NCI-H2171 (cell line): ENCODE measurements around the gene ARL10.

ENCODE experiments used
- DNase-seq: peaks from one replicate; lab custom pipeline; 2025; lab: John Stamatoyannopoulos, UW

The ARL10 gene

DNA sequence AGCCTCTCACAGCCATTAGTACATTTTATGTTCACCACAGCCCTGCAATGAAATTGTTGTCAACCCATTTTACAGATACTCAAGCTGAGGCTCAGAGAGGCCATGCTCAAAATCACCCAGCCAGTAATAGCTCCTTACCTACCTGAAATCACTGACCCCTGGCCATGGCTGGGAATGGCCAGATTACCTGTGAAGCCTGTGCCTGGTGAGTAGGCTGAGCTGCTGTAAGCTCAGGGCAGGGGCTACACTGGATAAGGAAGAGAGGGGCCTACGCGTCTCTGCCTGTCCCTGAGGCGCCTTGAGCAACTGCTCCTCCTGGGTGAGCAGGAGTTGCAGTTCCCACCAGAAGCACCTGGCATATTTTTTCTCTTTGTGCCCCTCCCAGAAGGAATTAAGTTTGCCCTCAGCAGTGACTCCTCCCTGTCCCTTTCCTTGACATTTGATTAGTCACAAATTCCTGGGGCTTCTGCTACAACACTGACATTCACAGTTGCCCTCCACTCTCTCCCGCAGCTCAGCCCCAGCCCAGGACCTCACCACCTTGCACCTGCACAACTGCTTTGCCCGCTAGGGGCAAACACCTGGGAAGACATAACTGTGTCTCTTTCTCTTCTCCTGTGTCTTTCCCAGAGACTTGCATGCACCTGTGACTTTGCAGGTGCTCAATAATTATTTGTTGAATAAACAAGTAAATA is 45.3 kb downstream of the ARL10 start:
- no peak for DNase-seq

DNA sequence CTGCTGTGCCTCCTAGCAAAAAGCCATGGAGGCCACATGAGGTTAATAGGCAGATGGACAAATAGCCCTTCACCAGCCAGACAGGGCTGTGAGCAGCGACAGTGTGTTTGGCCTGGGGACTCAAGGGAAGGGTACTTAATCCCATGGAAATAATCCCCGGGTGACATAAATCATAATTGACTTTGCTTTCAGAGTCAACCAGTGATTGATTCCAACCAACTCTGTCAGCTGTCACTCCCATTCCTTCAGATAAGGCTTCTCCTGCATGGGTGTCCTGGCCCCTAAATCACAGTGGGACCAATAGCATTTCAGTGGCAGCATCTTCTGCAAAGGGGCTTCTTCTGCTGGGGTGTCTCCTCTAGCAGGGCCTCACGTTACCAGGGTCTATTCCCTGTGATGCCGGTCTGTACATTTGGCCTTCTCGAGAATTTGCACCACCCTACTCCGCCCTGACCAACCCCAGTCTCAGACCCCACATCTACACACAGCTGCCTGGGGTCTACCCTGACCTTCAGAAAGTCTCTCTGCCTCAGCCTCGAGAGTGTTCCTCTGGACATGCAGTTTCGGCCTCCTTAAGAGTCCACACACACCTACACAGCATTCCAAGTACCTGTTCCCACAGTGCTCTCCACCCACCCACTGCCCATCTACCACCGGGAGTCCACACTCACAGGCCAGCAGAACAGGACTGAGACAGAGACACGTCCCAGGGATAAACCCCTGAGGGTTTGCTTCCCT is 47.4 kb downstream of the ARL10 start:
- no peak for DNase-seq

DNA sequence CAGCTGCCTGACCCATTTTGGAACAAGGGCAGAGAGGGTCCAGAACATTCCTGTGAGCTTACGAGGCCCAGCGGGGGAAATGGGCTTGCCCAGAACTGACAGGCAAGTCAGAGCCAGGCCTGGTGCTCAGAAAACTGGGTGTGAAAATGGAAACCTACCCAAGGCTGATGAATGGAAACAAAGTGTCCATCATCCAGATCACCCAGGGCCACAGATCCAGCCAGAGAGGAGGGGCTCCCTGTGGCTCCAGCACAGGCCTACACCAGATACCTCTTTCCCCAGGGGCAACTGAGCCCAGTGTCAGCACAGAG is 47.9 kb downstream of the ARL10 start:
- no peak for DNase-seq

DNA sequence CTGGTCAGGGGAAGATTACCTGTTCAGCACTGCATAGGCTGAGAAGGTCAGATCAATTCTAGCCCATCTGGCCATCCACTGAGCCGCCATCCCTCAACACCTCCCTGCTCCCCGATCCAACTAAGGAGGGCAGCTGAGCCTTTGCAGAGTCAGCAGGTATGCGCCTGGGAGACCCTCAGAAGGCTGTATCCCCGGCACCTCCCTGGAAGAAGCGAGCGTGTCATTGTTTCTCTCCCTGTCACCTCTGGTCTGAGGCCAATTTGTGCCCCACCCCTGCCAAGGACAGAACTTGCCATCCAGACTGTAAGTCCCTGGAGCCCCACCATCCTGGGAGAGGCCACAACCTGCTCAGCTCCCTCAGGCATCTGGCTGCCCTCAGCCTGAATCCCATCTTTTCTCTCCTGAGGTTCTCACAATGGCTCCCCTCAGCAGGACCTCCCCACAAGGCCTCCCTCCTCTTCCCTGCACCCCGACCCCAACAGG is 48.5 kb downstream of the ARL10 start:
- no peak for DNase-seq

DNA sequence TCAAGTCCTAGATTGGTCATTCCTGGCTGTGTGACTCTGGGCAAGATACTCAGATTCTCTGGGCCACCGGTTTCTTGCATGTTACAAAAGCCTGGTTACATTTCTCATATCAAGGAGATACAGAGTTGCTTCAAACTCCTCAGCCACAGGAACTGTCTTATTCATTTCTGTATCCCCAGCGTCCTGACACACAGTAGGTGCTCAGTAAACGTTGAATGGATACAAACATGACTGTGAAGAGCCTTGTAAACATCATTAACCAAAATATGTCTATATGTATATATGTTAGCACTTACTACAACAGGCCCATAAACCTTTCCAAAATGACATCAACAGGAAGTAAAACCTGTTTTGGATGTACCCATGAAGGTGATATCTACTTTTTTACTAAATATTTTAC is 49.4 kb downstream of the ARL10 start:
- no peak for DNase-seq

DNA sequence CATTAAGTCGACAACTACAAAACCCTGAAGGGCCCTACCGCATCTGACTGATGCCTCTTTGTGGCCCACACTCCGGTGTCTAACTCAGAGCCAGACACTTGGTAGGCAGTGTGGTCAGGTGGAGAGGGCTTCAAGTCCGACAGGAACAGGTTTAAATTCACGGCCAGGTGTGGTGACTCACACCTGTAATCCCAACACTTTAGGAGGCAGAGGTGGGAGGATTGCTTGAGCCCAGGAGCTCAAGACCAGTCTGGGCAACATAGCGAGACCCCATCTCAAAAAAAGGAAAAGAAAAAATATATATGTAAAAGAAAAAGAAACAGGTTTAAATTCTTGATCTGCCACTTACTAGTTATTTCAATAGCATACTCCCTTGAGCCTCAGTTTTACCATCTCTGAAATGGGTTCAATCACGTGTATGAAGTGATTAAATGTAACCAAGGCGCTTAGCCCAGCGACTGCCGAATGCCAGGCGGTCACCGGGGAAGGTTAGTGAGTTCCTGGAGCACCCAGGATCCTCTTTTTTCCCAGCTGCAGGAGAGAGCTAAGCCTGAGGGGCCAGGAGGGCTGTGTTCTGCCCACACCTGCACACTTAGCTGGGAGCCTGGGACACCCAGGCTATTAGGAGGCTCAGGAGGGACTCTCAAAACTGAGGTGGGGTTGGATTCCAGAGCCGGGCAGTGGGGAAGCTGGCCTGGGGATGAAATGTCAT is 50.1 kb downstream of the ARL10 start:
- DNase-seq, result no peak

DNA sequence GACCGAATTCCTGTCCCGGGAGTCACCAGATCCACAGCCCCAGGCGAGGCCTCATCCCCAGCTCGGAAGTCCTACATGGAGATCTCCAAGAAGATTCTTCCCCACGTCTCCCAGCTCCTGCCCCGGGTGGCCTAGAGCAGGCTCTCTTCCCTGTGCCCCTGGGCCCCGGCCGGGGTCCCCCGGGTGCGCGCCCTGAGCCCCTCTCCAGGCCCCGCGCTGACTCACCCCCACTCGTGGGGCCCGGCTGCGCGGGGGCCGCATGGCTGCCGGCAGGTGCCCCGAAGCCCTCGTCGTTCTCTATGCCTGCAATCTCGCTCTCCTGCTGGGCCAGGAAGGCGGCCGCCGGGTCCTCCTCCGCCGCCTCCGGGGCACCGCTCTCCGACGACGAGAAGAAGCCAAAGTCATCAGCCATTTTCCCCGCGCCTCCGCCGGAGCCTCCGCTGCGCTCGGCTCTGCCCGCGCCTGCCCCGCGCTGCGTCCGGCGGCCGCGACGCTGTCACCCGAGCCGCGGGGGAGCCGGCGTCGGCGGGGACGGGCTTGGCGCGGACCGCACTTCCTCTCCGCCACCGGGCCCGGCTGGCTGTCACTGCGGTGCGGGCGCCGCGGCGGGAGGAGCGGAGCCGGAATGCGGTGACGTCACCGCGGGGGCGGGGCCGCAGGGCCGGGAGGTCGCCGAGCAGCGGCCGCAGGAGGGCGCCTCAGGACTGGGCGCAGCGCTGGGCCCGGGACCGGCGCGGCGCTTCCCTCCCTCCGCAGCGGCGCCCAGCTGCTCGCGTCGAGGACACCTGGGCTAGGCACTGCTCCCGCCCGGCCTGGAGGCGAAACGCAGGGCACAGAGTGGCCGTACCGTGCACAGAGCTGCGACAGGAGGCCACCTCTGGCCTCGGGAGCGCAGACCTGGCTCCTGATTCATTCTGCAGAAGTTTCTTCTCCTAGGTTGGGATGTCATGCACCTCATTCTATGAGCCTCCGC is 51.0 kb downstream of the ARL10 start, which contains the start of gene CLTB:
Gene CLTB, minus strand, starts transcription at position 588 of the 973 bp plus-strand sequence. Its CDS starts 176 bp downstream, at position 412.
- DNase-seq, result peak; percentile 55

DNA sequence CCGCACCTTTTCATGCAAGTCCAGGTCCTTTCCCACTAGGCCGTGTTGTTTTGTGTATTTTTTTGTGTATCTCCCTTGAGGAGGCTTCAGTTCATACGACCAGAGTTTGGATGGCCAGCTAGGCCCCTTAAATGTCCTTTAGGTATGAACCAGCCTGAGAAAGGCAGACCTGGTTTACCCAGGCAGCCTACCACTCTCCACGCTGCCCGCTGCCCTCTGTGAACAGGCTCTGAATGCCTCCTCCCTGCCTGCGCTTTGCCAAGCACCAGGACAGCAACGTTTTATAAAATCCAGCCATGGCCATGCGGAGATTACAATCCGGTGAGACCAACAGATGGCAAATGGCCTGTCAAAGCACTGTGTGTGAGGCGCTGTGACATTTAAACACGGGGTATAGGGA is 51.7 kb downstream of the ARL10 start:
- DNase-seq, result no peak

DNA sequence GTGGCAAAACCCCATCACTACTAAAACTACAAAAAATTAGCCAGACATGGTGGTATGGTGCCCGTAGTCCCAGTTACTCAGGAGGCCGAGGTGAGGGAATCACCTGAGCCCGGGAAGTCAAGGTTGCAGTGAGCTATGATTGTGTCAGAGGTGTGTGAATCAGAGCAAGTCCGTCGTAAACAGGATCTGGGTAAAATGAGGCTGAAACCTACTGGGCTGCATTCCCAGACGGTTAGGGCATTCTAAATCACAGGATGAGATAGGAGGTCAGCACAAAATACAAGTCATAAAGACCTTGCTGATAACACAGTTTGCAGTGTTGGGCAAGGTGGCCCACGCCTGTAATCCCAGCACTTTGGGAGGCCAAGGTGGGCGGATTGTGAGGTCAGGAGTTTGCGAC is 53.0 kb downstream of the ARL10 start:
- DNase-seq, result no peak

DNA sequence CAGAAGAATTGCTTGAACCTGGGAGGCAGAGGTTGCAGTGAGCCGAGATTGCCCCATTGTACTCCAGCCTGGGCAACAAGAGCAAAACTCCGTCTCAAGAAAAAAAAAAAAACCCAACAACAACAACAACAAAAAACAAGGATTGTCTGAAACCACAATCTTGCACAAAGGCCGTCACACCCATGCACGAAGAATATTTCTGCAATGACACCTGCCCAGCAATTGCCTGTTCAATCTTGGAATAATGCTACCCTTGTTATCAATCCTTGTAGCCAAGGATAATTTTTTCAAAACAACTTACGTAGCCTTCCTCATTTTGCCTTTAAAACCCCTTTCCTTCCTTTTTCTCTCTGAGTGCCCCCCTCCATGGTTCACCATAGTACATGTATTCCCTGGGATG is 54.8 kb downstream of the ARL10 start:
- DNase-seq, result no peak

DNA sequence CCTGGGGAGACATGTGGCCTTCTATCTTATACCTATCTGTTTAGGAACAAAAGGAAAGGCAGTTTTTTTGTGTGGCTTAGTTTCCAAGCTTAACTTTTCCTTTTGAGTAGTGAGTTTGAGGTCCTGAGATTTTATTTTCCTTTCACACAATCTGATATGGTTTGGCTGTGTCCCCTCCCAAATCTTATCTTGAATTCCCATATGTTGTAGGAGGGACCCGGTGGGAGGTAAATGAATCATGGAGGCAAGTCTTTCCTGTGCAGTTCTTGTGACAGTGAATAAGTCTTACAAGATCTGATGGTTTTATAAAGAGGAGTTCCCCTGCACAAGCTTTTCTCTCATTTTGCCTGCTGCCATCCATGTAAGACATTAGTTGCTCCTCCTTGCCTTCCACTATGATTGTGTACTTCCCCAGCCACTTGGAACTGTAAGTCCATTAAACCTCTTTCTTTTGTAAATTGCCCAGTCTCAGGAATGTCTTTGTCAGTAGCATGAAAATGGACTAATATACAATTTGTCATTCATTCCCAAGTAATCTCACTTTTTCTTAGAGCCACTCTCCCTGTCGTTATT is 55.8 kb downstream of the ARL10 start:
- DNase-seq, result no peak

DNA sequence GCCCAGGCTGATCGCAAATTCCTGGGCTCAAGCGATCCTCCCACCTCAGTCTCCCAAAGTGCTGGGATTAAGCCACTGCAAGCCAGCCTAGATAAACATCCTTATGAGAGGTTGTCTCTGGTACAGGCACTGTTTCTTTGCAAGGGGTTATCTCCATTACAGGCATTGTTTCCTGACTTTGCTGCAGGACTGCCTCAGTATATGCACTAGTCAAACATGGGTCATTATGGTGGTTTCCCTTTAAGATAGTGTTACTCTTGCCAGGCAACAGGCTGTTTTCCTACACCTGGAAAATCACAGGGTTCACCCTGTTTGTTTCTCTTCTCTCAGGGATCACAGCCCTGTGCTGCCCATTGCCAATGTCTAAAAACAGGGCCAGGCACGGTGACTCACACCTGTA is 58.9 kb downstream of the ARL10 start:
- DNase-seq, result no peak

DNA sequence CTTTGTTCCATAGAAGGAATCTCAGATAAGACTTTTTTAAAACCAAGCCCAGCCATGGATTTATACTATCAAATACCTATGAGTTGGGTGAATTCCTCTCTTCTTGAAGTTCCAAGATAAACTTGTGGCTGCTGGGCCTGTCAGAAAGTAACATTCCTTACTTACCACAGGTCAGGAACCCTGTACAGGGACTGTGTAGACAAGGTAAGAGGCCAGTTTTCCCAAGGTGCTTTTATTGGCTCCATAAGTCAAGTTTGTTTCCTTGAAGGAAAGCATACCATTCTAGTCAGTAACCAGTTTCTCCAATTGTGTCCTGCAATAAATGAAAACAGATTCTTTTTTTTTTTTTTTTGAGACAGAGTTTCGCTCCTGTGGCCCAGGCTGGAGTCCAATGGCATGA is 59.9 kb downstream of the ARL10 start:
- no peak for DNase-seq

DNA sequence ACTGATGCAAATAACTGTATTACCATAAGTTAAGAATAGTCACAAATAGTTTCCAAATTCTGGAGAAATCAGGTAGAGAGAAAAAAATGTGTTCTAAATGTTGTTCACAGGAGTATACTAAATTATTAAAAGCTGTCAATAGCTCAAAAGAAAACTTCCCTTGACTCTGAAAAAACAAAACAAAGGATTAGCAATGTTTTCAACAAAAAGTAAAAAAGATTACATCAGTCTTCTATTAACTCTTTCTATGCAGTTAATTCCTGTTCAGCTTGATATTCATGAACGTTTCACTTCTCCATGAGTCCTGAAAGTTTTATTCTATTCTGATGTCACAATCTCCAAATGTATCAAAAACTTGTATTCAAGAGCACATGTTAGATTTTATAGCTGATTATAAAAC is 60.5 kb downstream of the ARL10 start:
- DNase-seq, result no peak

DNA sequence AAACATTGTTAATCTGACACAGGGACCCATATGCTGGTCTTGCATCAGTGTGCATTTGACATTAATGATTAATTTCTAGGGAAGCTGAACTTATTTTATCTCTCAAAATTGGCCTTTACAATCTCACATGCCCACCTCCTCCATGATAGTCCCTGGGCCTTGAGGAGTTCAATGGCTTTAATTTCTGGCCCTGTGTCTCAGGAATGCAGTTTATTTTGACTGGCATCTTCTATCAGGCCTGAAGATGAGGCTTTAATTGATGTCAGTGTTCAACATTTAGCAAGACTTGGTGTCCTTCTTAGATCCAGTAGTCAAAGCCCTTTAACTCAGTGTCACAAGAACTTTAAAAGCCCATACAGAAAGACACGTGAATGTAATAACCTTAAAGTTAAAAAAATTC is 61.6 kb downstream of the ARL10 start:
- no peak for DNase-seq

DNA sequence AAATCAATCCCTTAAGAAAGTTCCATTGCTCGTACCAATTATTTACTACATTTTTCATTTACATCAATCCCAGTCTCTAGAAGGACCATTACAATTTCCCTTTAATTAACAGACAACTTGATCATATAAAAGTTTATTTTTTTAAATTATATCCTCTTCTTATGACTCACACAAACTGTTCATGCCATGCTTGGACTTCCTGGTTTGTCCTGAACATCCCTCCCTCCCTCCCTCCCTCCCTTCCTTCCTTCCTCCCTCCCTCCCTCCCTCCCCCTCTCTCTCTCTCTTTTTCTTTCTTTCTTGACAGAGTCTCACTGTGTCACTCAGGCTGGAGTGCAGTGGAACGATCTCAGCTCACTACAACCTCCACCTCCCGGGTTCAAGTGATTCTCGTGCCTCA is 62.7 kb downstream of the ARL10 start:
- DNase-seq, result no peak

DNA sequence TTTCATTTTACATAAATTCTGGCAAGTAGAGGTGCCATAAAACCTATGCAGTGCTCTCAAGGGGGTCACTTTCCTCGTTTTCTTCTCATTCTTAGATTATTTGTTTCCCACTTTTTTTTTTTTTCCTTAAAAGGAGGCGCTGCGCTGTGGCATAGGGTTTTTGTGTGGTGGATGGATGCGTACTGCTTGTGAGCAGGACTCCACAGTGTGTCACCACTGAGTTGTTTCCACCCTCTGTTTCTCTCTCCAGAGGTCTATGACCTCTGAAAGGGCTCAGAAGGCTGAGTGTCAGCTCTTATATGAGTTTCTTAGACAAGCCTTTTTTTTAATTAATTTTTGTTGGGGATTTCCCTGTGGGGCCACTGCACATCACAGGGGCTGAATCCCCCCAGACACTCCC is 64.7 kb downstream of the ARL10 start:
- DNase-seq, result no peak
